GM18867 (cell line): ENCODE results near the gene CHMP4A.
"Not testable (repeated sequence)": the region's sequence is repeated elsewhere in the genome, so short reads cannot be mapped to it uniquely, and the experiment has no call there.

Experiments
- ATAC-seq: cut with Tn5 transposase; IDR thresholded peaks from one replicate; pipeline ENCODE4 v1.9.1; 2021; ENCODE audit warnings: mild to moderate bottlenecking, moderate library complexity; ENCODE audit not compliant: unreplicated experiment

CHMP4A gene

DNA sequence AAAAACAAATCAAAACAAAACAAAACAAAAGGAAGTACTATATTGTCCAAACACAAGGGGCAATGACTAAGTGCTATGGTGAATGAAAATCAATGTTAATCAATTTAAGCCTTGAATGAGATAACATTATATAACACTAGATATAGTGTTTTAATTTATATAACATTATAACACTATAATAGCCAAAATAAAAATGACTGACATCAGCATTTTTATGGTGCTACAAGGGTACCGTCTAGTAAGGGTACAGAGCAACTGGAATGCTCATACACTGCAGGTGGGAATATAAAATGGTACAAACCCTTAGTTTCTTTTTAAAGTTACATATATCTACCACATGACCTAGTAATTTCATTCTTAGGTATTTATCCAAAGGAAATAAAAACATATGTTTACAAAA lies 13.2 kb upstream of the CHMP4A start:
- no peak for ATAC-seq

DNA sequence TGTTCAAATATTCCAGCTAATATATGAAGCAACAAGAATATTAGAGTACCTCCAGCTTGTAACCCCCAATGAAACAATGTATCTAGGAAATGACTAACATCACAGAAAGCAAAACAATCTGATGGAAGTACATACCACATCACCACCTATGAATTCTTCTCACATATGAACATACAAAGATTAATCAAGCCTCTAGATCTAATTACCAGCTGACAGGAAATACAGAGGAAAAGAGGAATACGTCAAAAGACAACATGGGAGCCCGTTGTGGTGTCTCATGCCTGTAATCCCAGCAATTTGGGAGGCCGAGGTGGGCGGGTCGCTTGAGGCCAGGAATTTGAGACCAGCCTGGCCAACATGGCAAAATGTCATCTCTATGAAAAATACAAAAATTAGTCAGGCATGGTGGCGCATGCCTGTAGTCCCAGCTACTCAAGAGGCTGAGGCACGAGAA lies 11.4 kb upstream of the CHMP4A start:
- ATAC-seq = no peak

DNA sequence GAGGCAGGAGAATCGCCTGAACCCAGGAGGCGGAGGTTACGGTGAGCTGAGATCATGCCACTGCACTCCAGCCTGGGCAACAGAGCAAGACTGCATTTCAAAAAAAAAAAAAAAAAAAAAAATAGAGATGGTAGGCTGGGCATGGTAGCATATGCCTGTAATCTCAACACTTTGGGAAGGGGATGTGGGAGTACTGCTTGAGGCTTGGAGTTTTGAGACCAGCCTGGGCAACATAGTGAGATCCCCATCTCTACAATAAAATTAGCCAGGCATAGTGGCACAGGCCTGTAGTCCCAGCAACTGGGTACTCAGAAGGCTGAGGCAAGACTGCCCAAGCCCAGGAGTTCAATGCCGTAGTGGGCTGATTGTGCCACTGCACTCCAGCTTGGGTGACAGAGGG lies 9.7 kb upstream of the CHMP4A start:
- ATAC-seq = not testable (repeated sequence)

DNA sequence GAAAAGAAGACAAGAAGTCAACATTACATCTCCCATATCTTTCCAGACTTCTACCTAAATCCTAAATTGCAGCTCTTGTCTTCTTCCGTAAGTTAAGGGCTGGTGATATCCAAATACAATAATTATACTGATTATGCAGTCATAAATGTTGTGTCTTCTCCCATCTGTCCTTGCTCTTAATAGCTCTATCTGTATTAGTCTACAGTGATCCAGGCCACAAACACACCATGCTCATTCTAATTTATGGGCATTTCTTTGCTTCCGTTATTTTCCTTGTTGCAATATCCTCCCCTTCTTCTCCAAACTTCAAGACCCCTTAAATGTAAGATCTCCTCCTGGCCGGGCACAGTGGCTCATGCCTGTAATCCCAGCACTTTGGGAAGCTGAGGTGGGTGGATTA lies 6.2 kb upstream of the CHMP4A start:
- ATAC-seq = no peak

DNA sequence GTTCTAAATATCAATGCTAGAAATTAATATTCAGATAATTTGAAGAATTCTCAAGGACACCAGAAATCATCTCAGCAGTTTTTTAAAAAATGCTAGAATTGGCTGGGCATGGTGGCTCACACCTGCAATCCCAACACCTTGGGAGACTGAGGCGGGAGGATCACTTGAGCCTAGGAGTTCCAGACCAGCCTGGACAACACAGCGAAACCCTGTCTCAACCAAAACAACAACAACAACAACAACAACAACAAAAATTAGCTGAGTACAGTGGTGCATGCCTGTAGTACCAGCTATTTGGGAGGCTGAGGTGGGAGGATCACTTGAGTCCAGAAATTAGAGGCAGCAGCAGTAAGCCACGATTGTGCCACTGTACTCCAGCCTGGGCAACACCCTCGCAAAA lies 5.8 kb upstream of the CHMP4A start:
- ATAC-seq = no peak

DNA sequence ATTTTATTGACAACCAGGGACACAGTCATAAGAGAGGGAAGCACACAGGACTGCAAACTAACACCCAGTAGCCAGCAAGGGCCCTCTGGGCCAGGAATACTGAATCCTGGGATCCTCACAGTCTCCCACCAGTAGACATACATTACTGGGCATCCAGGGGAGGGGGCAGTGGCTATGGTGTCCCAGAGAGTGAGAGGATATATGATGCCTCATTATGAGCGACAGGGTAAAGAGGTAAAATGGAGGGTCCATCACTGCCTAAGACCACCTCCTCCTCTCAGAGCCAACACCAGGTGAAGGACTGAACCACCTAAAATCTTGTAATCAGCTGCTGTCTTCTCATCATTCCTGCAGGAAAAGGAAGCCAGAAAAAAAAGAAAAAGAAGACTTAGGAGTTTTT lies 3.6 kb upstream of the CHMP4A start:
- not testable (repeated sequence) for ATAC-seq

DNA sequence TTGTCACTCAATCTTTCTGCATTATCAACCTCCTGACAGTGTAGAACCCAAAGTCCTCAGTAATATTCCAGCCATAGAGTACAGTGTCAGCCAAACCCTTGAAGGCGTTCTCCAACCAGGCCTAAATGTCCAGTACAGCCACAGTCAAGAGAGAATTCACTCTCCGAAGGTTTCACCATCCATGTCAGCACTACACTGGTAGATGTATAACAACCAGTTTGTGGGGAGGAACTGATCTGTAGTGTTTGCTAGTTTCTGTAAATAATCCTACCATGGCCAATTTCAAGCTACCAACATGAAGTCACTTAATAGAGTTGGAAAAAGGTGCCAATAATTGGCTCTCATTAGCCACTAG lies 3.0 kb upstream of the CHMP4A start:
- no peak for ATAC-seq

DNA sequence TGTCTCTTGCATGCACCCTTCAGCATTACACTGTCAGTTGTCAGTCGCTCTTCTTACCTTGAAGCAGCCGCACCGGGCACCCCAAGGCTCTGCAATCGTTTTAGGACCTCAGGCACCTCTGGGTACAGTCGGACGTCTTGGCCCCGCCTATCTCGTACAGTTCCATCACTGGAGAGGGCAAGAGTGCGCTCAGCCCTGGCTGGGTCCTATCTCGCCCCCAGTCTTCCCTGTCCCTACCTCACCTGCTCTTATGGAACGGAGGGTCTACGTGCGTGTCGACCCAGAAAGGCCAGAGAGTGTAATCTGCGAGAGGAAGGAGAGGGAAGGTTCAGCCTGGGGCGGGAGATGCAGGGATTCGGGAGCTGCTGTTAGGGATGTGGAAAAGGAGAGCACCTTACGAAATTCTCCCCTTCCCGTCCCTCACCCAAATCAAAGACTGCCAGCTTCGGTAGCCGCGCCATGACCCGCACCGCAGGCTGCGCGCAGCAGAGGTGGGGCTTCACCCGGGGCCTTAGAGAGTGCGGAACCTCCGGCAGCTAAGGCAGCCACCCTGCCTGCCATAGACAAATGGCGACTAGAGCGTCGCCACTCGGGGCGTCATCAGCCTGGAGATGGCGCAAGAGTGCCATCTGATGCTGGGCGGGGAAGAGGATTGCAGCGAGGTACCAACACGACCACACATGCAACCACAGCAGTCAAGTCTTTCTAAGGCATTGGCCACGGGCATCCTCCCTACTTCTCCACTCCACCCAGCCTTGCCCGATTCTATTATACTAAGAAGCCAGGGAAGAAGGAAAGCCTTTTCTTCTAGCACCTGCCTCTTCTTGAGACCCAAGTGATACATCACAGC lies 2.4 kb upstream of the CHMP4A start, which contains the start of gene MDP1:
MDP1 (minus strand) TSS at position 572 of the 850 bp plus-strand sequence; CDS start at position 461, 111 bp downstream.
- peak; percentile 63 for ATAC-seq

DNA sequence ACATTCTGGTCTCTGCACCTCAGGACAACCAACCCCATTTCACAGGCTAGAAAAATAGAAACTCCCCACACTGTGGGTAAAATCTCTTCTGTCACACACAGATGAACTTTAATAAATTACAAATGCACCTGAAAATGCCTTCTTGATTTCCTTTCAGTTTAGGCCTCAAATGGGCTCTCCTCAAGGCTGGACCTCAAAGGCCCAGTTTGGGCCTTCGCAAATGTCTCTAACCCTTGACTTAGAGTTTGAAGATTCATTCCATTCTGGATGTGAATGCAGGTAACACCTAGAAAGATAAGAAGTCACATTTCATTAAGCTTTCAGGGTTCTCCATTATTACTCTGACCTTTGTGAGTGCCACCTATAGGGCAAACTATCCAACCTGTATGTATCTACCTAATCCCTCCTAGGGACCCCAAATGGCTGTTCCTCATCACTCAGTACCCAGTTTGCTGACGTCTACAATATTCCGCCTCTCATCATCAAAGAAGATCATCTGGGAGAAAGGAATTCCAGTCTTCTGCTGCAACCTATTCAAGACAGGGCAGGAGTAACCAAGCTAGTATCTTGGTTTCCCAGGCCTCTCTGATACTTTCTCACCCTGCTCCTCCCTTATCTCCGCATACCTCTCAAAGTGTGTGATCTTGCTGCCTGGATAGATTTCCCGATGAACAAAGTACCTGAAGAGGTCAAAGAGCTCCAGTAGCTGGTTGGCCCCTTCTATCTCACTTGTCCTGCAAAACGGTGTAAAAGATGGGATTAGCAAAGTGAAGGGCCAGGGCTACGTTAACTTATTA lies 776 bp upstream of the CHMP4A start:
- no peak for ATAC-seq

DNA sequence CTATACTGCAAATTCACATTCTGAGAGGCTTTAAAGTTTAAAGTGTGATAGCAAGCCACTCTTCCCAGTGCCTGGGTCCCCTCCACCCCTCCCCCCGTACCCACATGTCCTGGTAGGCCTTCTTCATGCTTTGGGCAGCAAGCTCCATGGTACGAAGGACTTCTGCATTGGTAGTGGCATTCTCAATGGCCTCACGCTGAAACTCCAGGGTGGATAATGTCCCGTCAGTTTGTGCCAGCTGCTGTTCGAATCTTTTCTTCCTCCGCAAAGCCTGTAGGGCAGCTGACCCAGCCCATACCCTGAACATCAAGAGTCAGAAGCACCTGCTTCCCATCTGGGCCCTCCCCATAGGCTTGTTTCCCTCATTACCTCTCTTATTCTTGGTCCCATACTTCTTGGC lies 2.0 kb downstream of the CHMP4A start:
- ATAC-seq = no peak

DNA sequence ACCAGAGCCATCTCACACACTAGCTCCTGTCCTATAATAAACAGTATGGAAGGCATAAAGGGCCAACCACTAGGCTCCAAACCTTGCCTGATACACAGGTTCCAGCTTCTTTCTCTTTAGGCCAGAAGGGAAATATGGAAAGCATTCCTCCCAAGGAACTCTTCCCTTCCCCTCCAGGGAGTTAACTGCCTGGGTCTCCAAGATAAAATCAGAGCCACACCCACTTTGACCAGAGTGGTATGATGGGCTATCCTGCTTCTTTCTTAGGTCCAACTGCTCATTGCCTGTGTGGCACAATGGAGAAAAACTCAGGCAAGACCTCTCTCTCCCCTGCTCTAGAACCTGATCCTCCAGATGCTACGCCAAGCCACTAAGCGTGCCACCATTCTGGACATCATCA lies 5.7 kb downstream of the CHMP4A start:
- ATAC-seq = no peak

DNA sequence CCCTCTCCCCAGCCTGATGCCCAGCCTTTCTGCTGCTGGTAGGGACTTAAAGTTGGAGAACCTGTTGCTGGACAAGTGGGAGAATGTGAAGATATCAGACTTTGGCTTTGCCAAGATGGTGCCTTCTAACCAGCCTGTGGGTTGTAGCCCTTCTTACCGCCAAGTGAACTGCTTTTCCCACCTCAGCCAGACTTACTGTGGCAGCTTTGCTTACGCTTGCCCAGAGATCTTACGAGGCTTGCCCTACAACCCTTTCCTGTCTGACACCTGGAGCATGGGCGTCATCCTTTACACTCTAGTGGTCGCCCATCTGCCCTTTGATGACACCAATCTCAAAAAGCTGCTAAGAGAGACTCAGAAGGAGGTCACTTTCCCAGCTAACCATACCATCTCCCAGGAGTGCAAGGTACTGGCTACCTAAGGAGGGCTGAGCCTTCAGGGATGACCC lies 6.2 kb downstream of the CHMP4A start:
- ATAC-seq = no peak

DNA sequence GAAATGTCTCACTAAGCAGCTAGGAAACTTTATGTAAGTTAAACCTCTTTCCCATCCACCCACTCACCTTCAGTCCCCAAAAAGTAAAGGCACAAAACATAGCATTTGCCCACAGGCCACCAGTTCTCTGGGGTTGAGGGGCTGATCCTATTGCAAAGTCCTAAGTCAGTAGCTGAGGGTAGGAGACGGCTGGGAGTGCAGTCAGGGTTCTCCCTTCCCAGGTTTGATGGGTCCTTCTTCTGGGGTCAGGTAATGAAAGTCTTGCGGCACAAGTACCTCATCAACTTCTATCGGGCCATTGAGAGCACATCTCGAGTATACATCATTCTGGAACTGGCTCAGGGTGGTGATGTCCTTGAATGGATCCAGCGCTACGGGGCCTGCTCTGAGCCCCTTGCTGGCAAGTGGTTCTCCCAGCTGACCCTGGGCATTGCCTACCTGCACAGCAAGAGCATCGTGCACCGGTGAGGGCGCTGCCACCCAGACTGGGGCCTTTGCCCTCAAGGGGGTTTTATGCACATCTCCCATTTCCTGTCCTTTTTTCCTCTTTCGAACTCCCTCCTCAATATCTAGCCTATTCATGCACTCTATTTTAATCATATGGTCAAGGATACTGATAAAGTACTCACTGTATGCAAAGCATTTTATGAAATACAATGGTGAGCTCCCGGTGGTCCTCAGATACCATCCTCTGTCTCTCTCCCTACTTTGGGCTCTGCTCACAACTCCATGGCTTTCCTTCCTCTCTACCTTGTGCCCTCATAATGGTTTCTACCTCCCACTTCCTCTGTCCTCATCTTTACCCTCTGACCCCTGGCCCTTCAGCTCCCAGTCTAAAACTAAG lies 6.8 kb downstream of the CHMP4A start:
- no peak for ATAC-seq

DNA sequence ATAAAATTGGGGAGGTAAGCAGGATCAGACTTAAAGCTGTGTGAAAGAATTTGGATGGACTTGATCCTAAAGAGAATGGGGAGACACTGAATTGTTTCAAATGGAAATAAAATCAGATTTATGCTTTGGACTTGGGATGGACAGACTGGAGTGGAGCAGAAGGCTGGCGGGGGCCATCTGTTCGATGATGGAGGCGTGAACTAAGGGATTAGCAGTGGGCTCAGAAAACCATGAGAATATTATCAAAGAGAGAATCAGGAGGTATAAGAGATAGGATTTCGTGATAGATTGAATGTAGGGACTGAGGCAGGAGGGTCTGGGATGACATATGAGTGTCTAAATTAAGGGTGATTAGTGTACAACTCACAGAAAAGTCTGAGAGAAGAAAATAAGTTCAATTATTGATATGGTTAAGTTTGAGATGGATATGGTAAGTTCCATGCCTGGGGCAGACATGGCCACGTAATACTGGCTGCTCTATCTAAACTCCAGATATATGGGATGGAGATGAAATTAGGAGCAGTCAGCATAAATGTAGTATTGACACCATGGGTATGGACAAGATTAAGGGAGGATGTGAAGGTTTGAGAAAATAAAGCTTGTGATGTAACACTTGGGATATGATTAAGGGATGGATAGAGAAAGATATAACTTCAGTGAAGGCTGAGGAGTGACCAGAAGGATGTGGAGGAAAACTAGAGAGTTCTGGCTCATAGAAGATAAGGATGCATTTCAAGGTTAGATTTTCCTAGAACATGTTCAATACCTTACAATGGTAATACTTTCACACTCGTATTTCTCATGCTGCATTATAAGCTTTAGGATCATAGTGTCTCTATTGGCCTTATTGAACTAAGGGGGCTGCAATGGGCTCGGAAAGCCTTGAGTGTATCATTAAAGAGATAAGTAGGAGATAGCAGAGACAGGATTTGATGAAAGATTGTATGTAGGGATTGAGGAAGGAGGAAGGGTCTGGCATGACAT lies 8.8 kb downstream of the CHMP4A start:
- no peak for ATAC-seq

DNA sequence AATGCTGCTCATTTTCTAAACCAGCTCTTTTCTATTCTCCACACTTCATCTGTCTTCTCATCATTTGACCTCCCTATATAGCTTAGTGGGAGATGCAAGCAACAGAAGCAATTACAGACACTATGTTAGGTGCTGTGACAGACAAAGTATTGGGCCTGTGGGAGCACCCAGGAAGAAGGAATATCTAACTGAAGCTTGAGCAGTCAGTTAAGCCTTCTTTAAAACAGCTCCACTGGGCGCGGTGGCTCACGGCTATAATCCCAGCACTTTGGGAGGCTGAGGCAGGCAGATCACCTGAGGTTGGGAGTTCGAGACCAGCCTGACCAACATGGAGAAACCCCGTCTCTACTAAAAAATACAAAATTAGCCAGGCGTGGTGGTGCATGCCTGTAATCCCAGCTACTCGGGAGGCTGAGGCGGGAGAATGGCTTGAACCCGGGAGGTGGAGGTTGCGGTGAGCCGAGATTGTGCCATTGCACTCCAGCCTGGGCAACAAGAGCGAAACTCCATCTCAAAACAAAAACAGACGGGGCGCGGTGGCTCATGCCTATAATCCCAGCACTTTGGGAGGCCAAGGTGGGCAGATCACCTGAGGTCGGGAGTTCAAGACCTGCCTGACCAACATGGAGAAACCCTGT lies 9.9 kb downstream of the CHMP4A start:
- ATAC-seq = not testable (repeated sequence)

DNA sequence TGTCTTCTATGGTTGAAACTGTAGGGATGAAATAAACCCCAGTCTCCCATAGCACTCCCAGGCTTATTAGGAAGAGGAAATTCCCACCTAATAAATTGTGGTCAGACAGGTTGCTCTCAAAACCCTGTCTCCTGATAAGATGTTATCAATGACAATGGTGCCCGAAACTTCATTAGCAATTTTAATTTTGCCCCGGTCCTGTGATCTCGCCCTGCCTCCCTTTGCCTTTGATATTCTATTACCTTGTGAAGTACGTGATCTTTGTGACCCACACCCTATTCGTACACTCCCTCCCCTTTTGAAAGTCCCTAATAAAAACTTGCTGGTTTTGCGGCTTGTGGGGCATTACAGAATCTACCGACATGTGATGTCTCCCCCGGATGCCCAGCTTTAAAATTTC lies 10.8 kb downstream of the CHMP4A start:
- not testable (repeated sequence) for ATAC-seq

DNA sequence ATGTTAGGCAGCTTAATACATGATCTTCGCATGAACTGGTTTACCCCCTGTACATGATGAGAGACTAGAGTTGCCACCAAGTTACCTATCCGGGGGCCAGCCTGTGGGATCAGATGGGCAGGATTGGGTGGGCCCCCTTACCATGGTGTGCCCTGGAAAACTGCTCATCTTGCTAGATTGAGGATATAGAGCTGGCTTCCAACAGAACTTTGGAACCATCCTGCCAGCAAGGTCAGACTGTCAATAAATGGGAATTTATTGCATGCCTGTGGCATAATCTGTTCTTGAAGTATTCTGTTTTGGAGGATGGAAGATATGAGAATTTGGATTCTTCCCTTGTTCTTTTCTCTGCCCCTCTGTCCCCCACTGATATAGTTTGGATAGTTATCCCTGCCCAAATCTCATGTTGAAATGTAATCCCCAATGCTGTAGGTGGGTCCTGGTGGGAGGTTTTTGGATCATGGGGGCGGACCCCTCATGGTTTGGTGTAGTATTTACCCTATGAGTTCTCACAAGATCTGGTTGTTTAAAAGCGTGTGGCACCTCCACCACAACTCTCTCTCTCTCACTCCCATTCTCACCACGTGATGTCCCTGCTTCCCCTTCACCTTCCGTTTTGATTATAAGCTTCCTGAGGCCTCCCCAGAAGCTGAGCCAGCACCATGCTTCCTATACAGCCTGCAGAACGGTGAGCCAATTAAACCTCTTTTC lies 14.3 kb downstream of the CHMP4A start:
- ATAC-seq = no peak

DNA sequence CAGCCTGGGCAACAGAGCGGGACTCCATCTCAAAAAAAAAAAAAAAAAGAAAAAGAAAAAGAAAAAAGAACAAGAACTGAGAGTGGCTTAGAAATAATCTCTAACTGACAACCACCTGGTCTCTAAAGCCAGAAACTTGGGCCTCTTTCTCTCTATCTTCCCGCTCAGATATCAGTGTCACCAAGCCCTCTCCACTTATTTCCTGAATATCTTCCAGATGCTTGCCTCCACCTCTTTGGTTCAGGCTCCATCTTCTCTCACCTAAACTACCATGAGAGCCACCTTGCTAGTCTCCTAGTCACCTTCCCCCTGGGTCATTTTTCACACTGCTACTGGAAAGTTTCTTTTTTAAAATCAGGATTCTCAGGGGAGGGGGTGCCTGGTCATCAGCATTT lies 16.2 kb downstream of the CHMP4A start:
- no peak for ATAC-seq
